ENCODE measurements around the gene CD2AP.
A peak's percentile ranks its signal among the peaks of the same experiment; 100 is the strongest.

Gene CD2AP

GRCh38 chr6:47581591-47581990 is 104.0 kb downstream of the CD2AP start:
- DNase-seq, result peak; percentile 23
- no peaks in the 10 kb centered on the region for H3K36me3 ChIP-seq (replicated peaks; ENCODE audit: insufficient read depth, low read length)

GRCh38 chr6:47587493-47587892 is 109.9 kb downstream of the CD2AP start:
- Histone ChIP-seq H3K9me2 (replicated peaks; ENCODE audit: insufficient read depth, low read length) (no peaks in the 10 kb centered on the region), H3K4me3 (ENCODE audit: low read length) (no peak overlapping the region), H3K4me1 (ENCODE audit: low read length) (0 out of 2 replicates have a peak, but pooled peaks cover 1% of the 10 kb centered on the region), H3K9ac (ENCODE audit: low read length) (no peak overlapping the region), H3K27ac (ENCODE audit: low read length) (no peak overlapping the region), H3K27me3 (replicated peaks; ENCODE audit: insufficient read depth, low read length) (no peaks in the 10 kb centered on the region), H2AFZ (ENCODE audit: low read length) (no peak overlapping the region), H4K20me1 (ENCODE audit: insufficient read depth, low read length) (no peaks in the 10 kb centered on the region), H3K79me2 (ENCODE audit: low read length) (no peaks in the 10 kb centered on the region), H3K36me3 (replicated peaks; ENCODE audit: insufficient read depth, low read length) (no peaks in the 10 kb centered on the region), H3K9me3 (replicated peaks; ENCODE audit: insufficient read depth, low read length) (no peaks in the 10 kb centered on the region), H3K4me2 (ENCODE audit: low read depth, low read length) (no peak overlapping the region), H3F3A (ENCODE audit: insufficient read depth, low read length) (no peaks in the 10 kb centered on the region)
- DNase-seq, result no peak
- no peak for TF ChIP-seq EZH2phosphoT487 (IDR thresholded peaks at IDR 0.05; ENCODE audit: low read length)

More at GRCh38 chr6:47581591-47581990, 104.0 kb downstream of the CD2AP start:
- no peaks in the 10 kb centered on the region for H3K79me2 ChIP-seq (ENCODE audit: low read length)
- no peak overlapping the region for H3K4me3 ChIP-seq (ENCODE audit: low read length)
- H3K4me2 ChIP-seq (ENCODE audit: low read depth, low read length), result peak overlapping the region; percentile 20; the same call in 1 of the 2 replicates
- H2AFZ ChIP-seq (ENCODE audit: low read length), result no peak overlapping the region
- no peaks in the 10 kb centered on the region for H3K9me2 ChIP-seq (replicated peaks; ENCODE audit: insufficient read depth, low read length)
- H3F3A ChIP-seq (ENCODE audit: insufficient read depth, low read length), result no peaks in the 10 kb centered on the region
- TF ChIP-seq CTCF (IDR thresholded peaks at IDR 0.05; ENCODE audit: low read length) (no peak), EZH2 (optimal IDR thresholded peaks at IDR 0.05; ENCODE audit: low read depth, low read length) (no peak), EZH2phosphoT487 (IDR thresholded peaks at IDR 0.05; ENCODE audit: low read length) (no peak)
- no peaks in the 10 kb centered on the region for H4K20me1 ChIP-seq (ENCODE audit: insufficient read depth, low read length)
- H3K27ac ChIP-seq (ENCODE audit: low read length), result peak overlapping the region; percentile 41; the same call in 1 of the 2 replicates
- peak overlapping the region; percentile 1; the same call in 1 of the 2 replicates for H3K9ac ChIP-seq (ENCODE audit: low read length)
- no peaks in the 10 kb centered on the region for H3K27me3 ChIP-seq (replicated peaks; ENCODE audit: insufficient read depth, low read length)
- no peaks in the 10 kb centered on the region for H3K9me3 ChIP-seq (replicated peaks; ENCODE audit: insufficient read depth, low read length)
- 0 out of 2 replicates have a peak, but pooled peaks cover 6% of the 10 kb centered on the region for H3K4me1 ChIP-seq (ENCODE audit: low read length)

- Histone ChIP-seq H3K36me3 (replicated peaks; ENCODE audit: insufficient read depth, low read length) (no peaks in the 10 kb centered on the region), H3K4me1 (ENCODE audit: low read length) (no peaks in the 10 kb centered on the region), H3K4me3 (ENCODE audit: low read length) (no peak overlapping the region), H3K4me2 (ENCODE audit: low read depth, low read length) (no peak overlapping the region), H3K9ac (ENCODE audit: low read length) (no peak overlapping the region), H3K9me2 (replicated peaks; ENCODE audit: insufficient read depth, low read length) (no peaks in the 10 kb centered on the region), H3K27ac (ENCODE audit: low read length) (no peak overlapping the region), H4K20me1 (ENCODE audit: insufficient read depth, low read length) (no peaks in the 10 kb centered on the region), H3F3A (ENCODE audit: insufficient read depth, low read length) (no peaks in the 10 kb centered on the region), H3K27me3 (replicated peaks; ENCODE audit: insufficient read depth, low read length) (no peaks in the 10 kb centered on the region), H2AFZ (ENCODE audit: low read length) (no peak overlapping the region), H3K9me3 (replicated peaks; ENCODE audit: insufficient read depth, low read length) (no peaks in the 10 kb centered on the region), H3K79me2 (ENCODE audit: low read length) (no peaks in the 10 kb centered on the region)
- TF ChIP-seq EZH2 (optimal IDR thresholded peaks at IDR 0.05; ENCODE audit: low read depth, low read length) (no peak), EZH2phosphoT487 (IDR thresholded peaks at IDR 0.05; ENCODE audit: low read length) (no peak), CTCF (IDR thresholded peaks at IDR 0.05; ENCODE audit: low read length) (no peak)
- no peak for DNase-seq
Observed at GRCh38 chr6:47592131-47592840, 114.7 kb downstream of the CD2AP start.

- H3K9me3 ChIP-seq (replicated peaks; ENCODE audit: insufficient read depth, low read length), result no peaks in the 10 kb centered on the region
- no peak overlapping the region for H3K9ac ChIP-seq (ENCODE audit: low read length)
- H4K20me1 ChIP-seq (ENCODE audit: insufficient read depth, low read length), result no peaks in the 10 kb centered on the region
- no peaks in the 10 kb centered on the region for H3K9me2 ChIP-seq (replicated peaks; ENCODE audit: insufficient read depth, low read length)
- H3K4me1 ChIP-seq (ENCODE audit: low read length), result no peaks in the 10 kb centered on the region
- DNase-seq, result no peak
- no peaks in the 10 kb centered on the region for H3K79me2 ChIP-seq (ENCODE audit: low read length)
- no peaks in the 10 kb centered on the region for H3K36me3 ChIP-seq (replicated peaks; ENCODE audit: insufficient read depth, low read length)
- no peak overlapping the region for H2AFZ ChIP-seq (ENCODE audit: low read length)
- H3F3A ChIP-seq (ENCODE audit: insufficient read depth, low read length), result no peaks in the 10 kb centered on the region
- no peaks in the 10 kb centered on the region for H3K27me3 ChIP-seq (replicated peaks; ENCODE audit: insufficient read depth, low read length)
- no peak overlapping the region for H3K27ac ChIP-seq (ENCODE audit: low read length)
- no peak overlapping the region for H3K4me2 ChIP-seq (ENCODE audit: low read depth, low read length)
- no peak overlapping the region for H3K4me3 ChIP-seq (ENCODE audit: low read length)
- TF ChIP-seq EZH2 (optimal IDR thresholded peaks at IDR 0.05; ENCODE audit: low read depth, low read length) (no peak), CTCF (IDR thresholded peaks at IDR 0.05; ENCODE audit: low read length) (no peak), EZH2phosphoT487 (IDR thresholded peaks at IDR 0.05; ENCODE audit: low read length) (no peak)
Observed at GRCh38 chr6:47593979-47594378, 116.4 kb downstream of the CD2AP start.
